ENCODE results near the gene SCN3B.
"Not testable (repeated sequence)": the region's sequence is repeated elsewhere in the genome, so short reads cannot be mapped to it uniquely, and the experiment has no call there.

The SCN3B gene, protein sequence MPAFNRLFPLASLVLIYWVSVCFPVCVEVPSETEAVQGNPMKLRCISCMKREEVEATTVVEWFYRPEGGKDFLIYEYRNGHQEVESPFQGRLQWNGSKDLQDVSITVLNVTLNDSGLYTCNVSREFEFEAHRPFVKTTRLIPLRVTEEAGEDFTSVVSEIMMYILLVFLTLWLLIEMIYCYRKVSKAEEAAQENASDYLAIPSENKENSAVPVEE

DNA sequence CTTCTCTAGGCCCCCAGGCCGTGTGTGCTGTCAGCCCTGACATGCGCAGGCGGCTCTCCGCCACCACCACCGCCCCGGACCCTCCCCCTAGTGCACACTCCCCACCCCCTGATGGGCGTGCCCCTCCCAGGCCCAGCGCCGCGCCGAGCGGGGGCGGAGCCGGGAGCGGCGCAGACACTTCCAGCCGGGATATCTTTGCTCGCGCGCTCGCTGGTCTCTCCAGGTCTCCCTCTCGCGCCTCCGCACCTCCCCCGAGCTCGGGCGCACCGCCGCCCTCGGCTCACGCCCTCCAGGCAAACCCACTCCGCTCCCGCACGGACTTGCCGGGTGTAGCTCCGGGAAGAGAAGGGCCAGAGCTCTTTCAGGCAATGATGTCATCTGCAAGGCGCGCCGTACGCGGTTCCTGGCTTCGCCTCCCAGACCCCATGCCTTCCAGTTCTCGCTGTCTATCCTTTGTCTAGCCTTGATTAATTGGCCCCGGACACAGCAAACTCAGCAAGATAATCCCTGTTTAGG, at the start of gene SCN3B:
Gene SCN3B (minus strand): TSS at position 59 of the 516 bp plus-strand sequence. CDS start 823 bp downstream, outside the sequence.
- no peak for DNase-seq

- no peak for DNase-seq
These were observed 48.3 kb upstream of the SCN3B start for GRCh38 chr11:123702696-123703095.

GRCh38 chr11:123702139-123702538, 47.7 kb upstream of the SCN3B start:
- DNase-seq = no peak

DNA sequence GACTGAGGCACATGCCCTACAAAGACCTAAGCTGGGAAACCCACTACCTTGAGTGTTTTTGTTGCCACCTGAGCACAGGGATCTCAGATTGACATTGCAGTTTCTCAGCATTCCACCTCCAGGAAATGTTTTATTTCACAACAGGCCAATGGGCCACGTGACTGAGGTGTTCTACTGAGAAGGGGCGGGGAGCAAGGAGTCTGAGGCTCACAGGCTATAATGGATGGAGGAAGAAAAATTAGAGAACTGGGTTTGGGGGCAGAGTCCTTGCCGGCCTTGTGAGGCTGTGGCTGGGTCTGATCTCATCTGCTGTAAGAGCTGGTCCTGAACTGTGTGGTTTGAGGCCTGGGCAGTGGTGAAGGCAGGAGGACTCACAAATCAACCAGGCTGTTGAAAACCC, 46.3 kb upstream of the SCN3B start:
- no peak for DNase-seq

GRCh38 chr11:123698546-123699127, 44.2 kb upstream of the SCN3B start:
- DNase-seq = no peak

DNA sequence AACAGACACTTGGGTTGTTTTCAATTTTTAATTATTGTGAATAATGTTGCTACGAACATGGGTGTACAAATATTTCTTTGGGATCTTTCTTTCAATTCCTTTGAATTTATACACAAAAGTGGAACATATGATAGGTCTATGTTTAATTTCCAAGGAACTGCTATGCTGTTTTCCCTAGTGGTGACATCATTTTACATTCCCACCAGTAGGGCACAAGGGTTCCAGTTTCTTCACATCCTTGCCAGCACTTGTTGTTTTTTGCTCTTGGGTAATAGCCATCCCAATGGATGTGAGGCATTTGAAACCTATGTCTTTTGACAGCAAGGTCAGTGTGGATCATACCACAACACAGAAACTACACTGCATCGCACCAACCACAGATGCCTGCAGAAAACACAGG, 41.8 kb upstream of the SCN3B start:
- no peak for DNase-seq

DNA sequence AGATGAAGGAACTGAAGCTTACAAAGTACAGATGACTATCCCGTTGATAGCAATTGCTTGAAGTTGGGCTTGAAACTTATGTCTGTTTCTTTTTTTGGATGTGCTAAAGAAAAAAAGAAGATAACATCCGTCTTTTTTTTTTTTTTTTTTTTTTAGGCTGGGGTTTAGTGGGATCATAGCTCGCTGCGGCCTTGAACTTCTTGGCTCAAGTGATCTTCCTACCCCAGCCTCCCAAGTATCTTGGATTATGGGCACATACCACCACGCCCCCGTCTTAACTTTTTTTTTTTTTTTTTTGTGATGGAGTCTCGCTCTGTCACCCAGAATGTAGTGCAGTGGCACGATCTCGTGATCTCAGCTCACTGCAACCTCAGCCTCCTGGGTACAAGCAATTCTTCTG, 40.8 kb upstream of the SCN3B start:
- no peak for DNase-seq

DNA sequence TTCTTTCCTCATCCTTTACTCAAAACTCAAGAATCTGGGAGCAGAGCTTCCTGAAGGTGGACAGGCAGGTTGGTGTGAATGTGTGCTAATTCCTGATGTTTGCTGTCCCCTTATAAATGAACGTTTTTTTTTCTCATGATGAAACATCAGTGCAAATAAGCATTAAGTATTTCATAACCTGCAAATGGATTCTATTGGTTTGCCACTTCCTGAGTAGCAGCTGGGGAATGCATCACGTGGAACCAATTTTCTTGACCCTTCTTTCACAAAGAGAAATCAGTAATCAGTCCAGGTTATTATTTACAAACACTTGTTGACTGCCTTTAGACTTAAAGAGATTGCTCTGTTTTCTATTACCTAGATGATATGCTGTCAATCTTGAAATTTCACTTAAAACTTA, 40.1 kb upstream of the SCN3B start:
- DNase-seq = no peak

DNA sequence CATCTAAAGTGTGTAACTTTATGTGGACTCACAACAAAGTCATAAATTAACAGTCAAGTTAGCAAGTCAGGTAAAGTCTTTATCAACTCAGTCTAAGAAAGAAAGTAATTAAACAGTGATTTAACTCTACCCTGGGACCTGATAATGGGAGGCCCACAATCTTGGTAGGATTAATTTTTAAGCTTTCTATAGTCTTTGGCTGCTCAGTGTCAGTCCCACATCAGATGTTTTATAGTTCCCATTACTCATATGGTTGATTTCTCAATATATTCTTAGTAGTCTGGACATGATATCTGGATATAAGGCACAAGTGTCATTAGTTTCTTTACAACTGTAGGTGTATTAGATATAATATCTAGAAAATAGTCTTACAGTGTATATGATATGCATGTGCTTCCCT, 38.5 kb upstream of the SCN3B start:
- DNase-seq = no peak

DNA sequence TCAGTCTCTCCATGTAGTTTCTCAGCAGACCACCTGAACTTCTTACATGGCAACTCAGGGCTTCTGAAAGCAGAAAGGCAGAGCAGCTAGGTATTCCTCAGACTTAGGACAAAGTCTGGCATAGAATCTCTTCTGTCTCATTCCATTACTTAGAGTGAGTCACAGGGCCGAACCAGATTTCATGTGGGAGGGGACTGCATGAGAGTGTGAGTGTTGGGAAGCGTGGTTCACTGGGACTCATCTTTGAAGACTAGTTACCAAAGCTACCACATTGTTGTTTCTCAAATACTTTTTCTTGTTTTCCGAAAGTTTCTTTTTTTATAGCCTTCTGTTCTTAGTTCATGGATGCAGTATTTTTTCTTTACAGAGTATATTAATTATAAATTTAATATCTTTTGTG, 36.1 kb upstream of the SCN3B start:
- DNase-seq = no peak

- DNase-seq = no peak
These were observed 30.2 kb upstream of the SCN3B start for GRCh38 chr11:123684601-123685000.

DNA sequence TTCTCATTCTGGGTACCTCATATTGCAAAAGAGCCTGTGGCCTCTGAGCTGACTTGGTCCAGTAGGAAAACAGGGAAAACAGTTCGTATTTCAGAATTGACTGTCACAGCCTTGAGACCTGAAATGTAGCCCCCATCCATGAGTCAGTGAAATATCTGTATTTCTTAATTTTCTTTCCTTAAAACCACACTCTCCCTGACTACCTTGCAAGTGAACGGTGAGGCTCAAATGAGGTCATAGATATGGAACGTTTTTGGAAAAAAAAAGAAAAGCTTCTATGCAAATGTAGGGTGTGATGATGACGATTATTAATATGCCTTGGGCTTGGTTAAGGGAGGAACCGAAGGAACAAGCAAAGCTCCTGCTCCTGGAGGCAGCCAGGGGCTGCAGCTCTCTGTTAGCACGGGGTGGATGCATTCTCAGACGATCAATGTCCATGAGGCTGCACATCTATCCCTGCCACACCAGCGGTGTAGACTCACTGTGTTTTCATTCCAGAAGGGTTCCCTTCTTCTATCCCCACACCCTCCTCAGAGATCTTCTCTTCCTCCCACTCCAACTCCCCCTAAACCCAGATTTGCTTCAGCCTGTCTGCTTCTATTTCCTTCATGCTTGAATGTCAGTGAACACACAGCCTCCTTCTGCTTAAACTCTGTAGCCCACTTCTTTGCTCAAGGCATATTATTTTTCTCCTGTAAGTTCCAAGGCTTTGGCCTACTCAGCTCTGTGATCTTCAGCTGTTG, 29.2 kb upstream of the SCN3B start:
- no peak for DNase-seq

DNA sequence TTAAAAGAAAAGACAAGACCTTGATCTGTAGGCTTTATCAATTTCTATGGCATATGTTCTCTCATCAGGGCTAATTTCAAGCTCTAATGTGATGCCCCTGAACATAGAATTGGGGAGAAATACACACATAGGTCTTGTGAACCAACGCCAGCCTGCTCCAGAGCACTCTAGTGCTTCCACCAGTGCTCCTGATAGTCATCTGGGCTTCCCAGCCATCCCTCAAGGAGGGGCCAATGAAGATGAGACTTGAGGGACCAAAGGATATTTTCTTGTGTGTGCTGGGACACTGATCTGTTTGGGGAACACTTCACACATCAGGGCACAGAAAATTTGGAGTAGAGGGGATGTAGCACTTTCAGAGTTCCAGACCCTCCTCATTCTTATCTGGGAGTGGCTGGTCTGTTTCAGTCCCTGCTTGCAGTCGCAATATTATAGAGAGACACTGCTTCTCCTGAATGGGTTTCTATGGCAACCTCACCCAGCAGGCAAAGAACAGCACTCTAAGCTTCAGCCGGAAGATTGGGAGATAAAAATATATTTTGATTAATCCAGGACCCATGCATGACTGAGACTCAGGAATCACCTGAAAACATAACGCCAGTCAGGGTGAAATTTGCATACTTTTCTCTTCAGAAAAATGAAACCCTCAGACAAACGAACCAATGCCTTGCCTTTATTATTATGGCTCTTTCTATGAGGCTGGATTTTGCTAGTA, 28.4 kb upstream of the SCN3B start:
- no peak for DNase-seq

DNA sequence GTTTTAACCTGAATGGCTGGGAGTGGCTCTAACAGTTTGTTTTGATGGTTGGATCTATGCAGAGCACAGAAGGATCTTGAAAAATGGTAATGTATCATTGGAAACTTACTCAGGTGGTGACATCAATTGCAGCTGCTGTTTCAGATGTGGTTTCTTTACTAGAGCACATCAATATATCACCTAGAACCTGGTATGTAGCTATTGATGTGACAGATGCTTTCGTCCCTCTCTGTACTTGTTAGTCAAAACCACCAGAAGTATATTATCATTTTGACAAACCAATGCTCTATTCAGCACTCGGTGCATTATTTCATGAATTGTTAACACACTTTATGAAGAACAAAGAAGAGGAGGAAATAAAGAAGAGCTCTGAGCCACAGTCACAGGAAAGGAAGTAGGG, 26.6 kb upstream of the SCN3B start:
- peak; percentile 21 for DNase-seq

GRCh38 chr11:123678246-123678645, 23.8 kb upstream of the SCN3B start:
- no peak for DNase-seq

DNA sequence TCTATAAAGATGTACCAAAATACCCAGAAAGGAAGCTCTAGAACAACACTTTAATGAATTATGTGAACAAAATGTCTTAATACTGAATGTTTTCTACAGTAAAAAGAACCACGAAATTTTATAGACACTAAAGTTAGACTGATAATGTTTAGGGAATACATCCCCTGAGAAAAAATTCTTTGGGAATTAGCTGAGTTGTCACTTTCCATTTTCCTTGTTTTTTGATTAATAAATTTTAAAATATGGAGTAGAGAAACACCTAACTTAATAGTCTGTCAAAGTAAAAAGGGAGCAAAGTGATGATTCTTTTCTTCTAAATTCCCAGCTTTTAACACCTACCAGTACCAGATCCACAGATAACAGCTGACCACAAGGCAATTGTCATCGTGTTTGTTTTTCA, 23.1 kb upstream of the SCN3B start:
- DNase-seq = no peak

DNA sequence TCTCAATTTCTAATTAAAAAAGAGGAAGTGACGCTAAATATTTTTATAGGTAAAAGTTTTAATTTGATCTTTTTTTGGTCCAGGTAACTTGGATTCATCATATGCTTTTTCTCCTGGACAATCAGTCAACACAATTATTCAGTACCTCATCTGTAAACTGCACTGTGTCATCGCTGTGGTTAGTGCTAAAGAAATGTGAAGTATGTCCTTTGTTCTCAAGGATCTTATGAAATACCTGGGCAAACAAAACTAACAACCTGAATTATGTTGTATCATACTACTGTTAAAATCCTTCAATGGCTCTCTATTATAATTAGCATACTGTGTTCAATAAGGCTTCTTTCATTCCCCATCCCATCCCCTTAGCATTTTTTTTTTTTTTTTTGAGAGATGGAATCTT, 19.9 kb upstream of the SCN3B start:
- no peak for DNase-seq

- DNase-seq = no peak
These were observed 18.1 kb upstream of the SCN3B start for GRCh38 chr11:123672568-123672967.

- no peak for DNase-seq
These were observed 17.1 kb upstream of the SCN3B start for GRCh38 chr11:123671534-123671933.

GRCh38 chr11:123670081-123670480, 15.7 kb upstream of the SCN3B start:
- no peak for DNase-seq

DNA sequence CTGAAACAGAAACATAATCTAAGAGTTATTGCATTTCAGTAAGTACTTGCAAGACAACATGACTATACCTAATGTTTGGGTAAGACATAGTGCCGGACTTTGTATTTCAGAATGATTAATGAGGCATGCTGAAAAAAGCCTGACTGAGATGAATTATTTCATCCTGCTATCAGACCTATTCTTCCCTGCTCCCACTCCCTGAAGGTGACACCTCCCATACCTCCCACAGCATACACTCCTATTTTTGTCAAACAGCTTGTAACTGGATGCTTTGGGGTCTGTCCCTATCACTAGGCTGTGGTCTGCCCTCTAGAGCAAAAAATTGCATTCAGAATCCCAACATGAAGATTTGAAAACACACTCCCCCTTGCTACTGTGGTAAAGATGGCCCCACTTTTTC, 10.9 kb upstream of the SCN3B start:
- no peak for DNase-seq

- not testable (repeated sequence) for DNase-seq
These were observed 5.5 kb upstream of the SCN3B start for GRCh38 chr11:123659965-123660364.

DNA sequence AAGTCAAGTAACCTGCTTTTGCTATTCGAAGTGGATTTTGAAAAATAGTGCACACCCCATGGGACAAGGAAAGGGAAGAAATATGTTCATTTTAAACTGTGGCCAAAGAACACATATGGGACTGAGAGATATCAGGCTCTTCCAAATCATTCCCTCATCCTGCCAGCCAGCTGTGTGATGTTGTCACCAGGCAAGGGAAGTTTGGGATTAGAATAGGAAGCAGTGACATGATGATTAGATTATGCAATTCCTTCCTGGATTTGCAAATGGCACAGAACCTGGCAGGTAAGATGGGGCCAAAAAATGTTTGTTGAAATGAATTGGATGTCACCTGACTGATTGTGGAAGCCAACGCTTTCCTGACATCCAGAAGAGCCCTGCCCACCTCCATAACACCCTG, 4.9 kb upstream of the SCN3B start:
- DNase-seq = no peak
